WERI-Rb-1 (cell line): ENCODE results near the gene ZNF440.
"Not testable (repeated sequence)": the region's sequence is repeated elsewhere in the genome, so short reads cannot be mapped to it uniquely, and the experiment has no call there.

Source experiments
- DNase-seq: peaks from one replicate; pipeline ENCODE4 v3.0.0-alpha.2; 2020
- H3K27ac ChIP-seq: fragments of 250-450 bp; sonication (Bioruptor Pico); 2 replicates; pipeline ENCODE4 v1.5.1; 2020; ENCODE audit warnings: mild to moderate bottlenecking, moderate library complexity
- H3K27me3 ChIP-seq: fragments of 250-450 bp; sonication (Bioruptor Pico); 2 replicates; pipeline ENCODE4 v1.5.1; 2021; ENCODE audit warnings: mild to moderate bottlenecking, low read depth, moderate library complexity; ENCODE audit not compliant: insufficient read depth, severe bottlenecking
- H3K36me3 ChIP-seq: fragments of 250-450 bp; sonication (Bioruptor Pico); 2 replicates; pipeline ENCODE4 v1.5.1; 2020; ENCODE audit warnings: mild to moderate bottlenecking, moderate library complexity
- H3K4me3 ChIP-seq: 2 replicates; pipeline ENCODE4 v1.5.1; 2011; ENCODE audit warnings: low read depth, mild to moderate bottlenecking, control low read depth, low read length
- H3K9me3 ChIP-seq: fragments of 250-450 bp; sonication (Bioruptor Pico); 2 replicates; pipeline ENCODE4 v1.5.1; 2021; ENCODE audit warnings: mild to moderate bottlenecking, moderate library complexity; ENCODE audit not compliant: severe bottlenecking
- CTCF ChIP-seq: IDR thresholded peaks from 2 replicates; pipeline ENCODE4 v1.5.1; 2011; ENCODE audit warnings: low read depth, mild to moderate bottlenecking, control low read depth, inconsistent platforms, low read length

ZNF440 gene

GRCh38 chr19:11853358-11853757 is 39.3 kb downstream of the ZNF440 start:
- Histone ChIP-seq H3K9me3 (no peaks in the 10 kb centered on the region), H3K36me3 (peaks cover 39% of the 10 kb centered on the region), H3K27ac (no peak overlapping the region), H3K27me3 (no peaks in the 10 kb centered on the region), H3K4me3 (no peak overlapping the region)
- no peak for TF ChIP-seq CTCF
- no peak for DNase-seq

GRCh38 chr19:11856596-11857250 is 42.6 kb downstream of the ZNF440 start:
- no peak for TF ChIP-seq CTCF
- Histone ChIP-seq H3K9me3 (no peaks in the 10 kb centered on the region), H3K27ac (no peak overlapping the region)

GRCh38 chr19:11860721-11861120 is 46.6 kb downstream of the ZNF440 start:
- H3K9me3 ChIP-seq = no peaks in the 10 kb centered on the region
- H3K27ac ChIP-seq = no peak overlapping the region
- no peak for DNase-seq
- H3K4me3 ChIP-seq = no peak overlapping the region
- H3K27me3 ChIP-seq = no peaks in the 10 kb centered on the region
- TF ChIP-seq CTCF = no peak
- H3K36me3 ChIP-seq = peaks cover 14% of the 10 kb centered on the region

More at GRCh38 chr19:11856596-11857250, 42.6 kb downstream of the ZNF440 start:
- Histone ChIP-seq H3K36me3 (peaks cover 32% of the 10 kb centered on the region), H3K27me3 (no peaks in the 10 kb centered on the region), H3K4me3 (no peak overlapping the region)
- no peak for DNase-seq

GRCh38 chr19:11861301-11861700 is 47.2 kb downstream of the ZNF440 start:
- H3K27ac ChIP-seq = no peak overlapping the region
- H3K36me3 ChIP-seq = peaks cover 17% of the 10 kb centered on the region
- no peak overlapping the region for H3K4me3 ChIP-seq
- no peaks in the 10 kb centered on the region for H3K27me3 ChIP-seq
- no peaks in the 10 kb centered on the region for H3K9me3 ChIP-seq
- no peak for DNase-seq
- no peak for TF ChIP-seq CTCF

GRCh38 chr19:11867766-11868165 is 53.7 kb downstream of the ZNF440 start:
- Histone ChIP-seq H3K36me3 (peaks cover 54% of the 10 kb centered on the region), H3K9me3 (peaks cover 19% of the 10 kb centered on the region)
- H3K4me3 ChIP-seq, DNase-seq, H3K27me3 ChIP-seq, H3K27ac ChIP-seq: not testable (repeated sequence)

GRCh38 chr19:11868188-11868587 is 54.1 kb downstream of the ZNF440 start:
- Histone ChIP-seq H3K27ac (no peak overlapping the region), H3K36me3 (peaks cover 54% of the 10 kb centered on the region), H3K27me3 (no peaks in the 10 kb centered on the region), H3K9me3 (peaks cover 19% of the 10 kb centered on the region), H3K4me3 (no peak overlapping the region)
- no peak for TF ChIP-seq CTCF
- no peak for DNase-seq
